Mucosa of stomach (tissue), 1 donor: ENCODE results near the gene MGMT.

ENCODE experiments used
- H3K27me3 ChIP-seq: one replicate; pipeline ENCODE4 v1.7.0; 2013; ENCODE audit warnings: mild to moderate bottlenecking, low read length; ENCODE audit not compliant: control insufficient read depth, insufficient read depth
- H3K36me3 ChIP-seq: one replicate; pipeline ENCODE4 v1.7.0; 2013; ENCODE audit warnings: low read length; ENCODE audit not compliant: control insufficient read depth, insufficient read depth
- H3K4me1 ChIP-seq: one replicate; pipeline ENCODE4 v1.7.0; 2013; ENCODE audit warnings: mild to moderate bottlenecking, low read length; ENCODE audit not compliant: control insufficient read depth, insufficient read depth
- H3K4me3 ChIP-seq: one replicate; pipeline ENCODE4 v1.7.0; 2013; ENCODE audit warnings: low read length
- H3K9ac ChIP-seq: one replicate; pipeline ENCODE4 v1.7.0; 2013; ENCODE audit warnings: mild to moderate bottlenecking, low read length, moderate library complexity
- H3K9me3 ChIP-seq: one replicate; pipeline ENCODE4 v1.7.0; 2013; ENCODE audit warnings: mild to moderate bottlenecking, low read length, moderate library complexity; ENCODE audit not compliant: control insufficient read depth
- donor health status: Pancreatic carcinoma.

MGMT gene

GRCh38 chr10:129683519-129683918 lies 216.5 kb downstream of the MGMT start:
- Histone ChIP-seq H3K9ac (no peak overlapping the region), H3K4me3 (no peak overlapping the region), H3K4me1 (no peaks in the 10 kb centered on the region), H3K27me3 (no peaks in the 10 kb centered on the region), H3K9me3 (no peaks in the 10 kb centered on the region), H3K36me3 (no peaks in the 10 kb centered on the region)

- no peaks in the 10 kb centered on the region for H3K9me3 ChIP-seq
- no peaks in the 10 kb centered on the region for H3K4me1 ChIP-seq
- no peaks in the 10 kb centered on the region for H3K27me3 ChIP-seq
- no peaks in the 10 kb centered on the region for H3K36me3 ChIP-seq
- H3K4me3 ChIP-seq = no peak overlapping the region
- H3K9ac ChIP-seq = no peak overlapping the region
Measured at GRCh38 chr10:129683920-129684319, 216.9 kb downstream of the MGMT start.

GRCh38 chr10:129685271-129685670 lies 218.2 kb downstream of the MGMT start:
- Histone ChIP-seq H3K4me3 (no peak overlapping the region), H3K27me3 (no peaks in the 10 kb centered on the region), H3K36me3 (no peaks in the 10 kb centered on the region), H3K9ac (no peak overlapping the region), H3K9me3 (no peaks in the 10 kb centered on the region), H3K4me1 (no peaks in the 10 kb centered on the region)

GRCh38 chr10:129689671-129690071 lies 222.6 kb downstream of the MGMT start:
- Histone ChIP-seq H3K9ac (no peak overlapping the region), H3K4me1 (peaks cover 4% of the 10 kb centered on the region), H3K9me3 (no peaks in the 10 kb centered on the region), H3K27me3 (no peaks in the 10 kb centered on the region), H3K4me3 (no peak overlapping the region), H3K36me3 (no peaks in the 10 kb centered on the region)

GRCh38 chr10:129690248-129691070 lies 223.4 kb downstream of the MGMT start:
- no peak overlapping the region for H3K4me3 ChIP-seq

GRCh38 chr10:129692695-129693094 lies 225.7 kb downstream of the MGMT start:
- Histone ChIP-seq H3K27me3 (no peaks in the 10 kb centered on the region), H3K36me3 (no peaks in the 10 kb centered on the region), H3K4me3 (no peak overlapping the region), H3K4me1 (peaks cover 4% of the 10 kb centered on the region), H3K9me3 (no peaks in the 10 kb centered on the region), H3K9ac (no peak overlapping the region)

More at GRCh38 chr10:129690248-129691070, 223.4 kb downstream of the MGMT start:
- Histone ChIP-seq H3K9ac (no peak overlapping the region), H3K9me3 (no peaks in the 10 kb centered on the region), H3K4me1 (peaks cover 4% of the 10 kb centered on the region), H3K27me3 (no peaks in the 10 kb centered on the region), H3K36me3 (no peaks in the 10 kb centered on the region)

- H3K9me3 ChIP-seq = no peaks in the 10 kb centered on the region
- H3K4me3 ChIP-seq = no peak overlapping the region
- no peaks in the 10 kb centered on the region for H3K36me3 ChIP-seq
- H3K9ac ChIP-seq = no peak overlapping the region
- no peaks in the 10 kb centered on the region for H3K27me3 ChIP-seq
- H3K4me1 ChIP-seq = peaks cover 4% of the 10 kb centered on the region
Measured at GRCh38 chr10:129693382-129693781, 226.3 kb downstream of the MGMT start.

- no peaks in the 10 kb centered on the region for H3K36me3 ChIP-seq
- no peak overlapping the region for H3K4me3 ChIP-seq
- no peaks in the 10 kb centered on the region for H3K9me3 ChIP-seq
- H3K27me3 ChIP-seq = no peaks in the 10 kb centered on the region
- H3K9ac ChIP-seq = no peak overlapping the region
- peaks cover 4% of the 10 kb centered on the region for H3K4me1 ChIP-seq
Measured at GRCh38 chr10:129694184-129694583, 227.1 kb downstream of the MGMT start.

- Histone ChIP-seq H3K9ac (no peak overlapping the region), H3K9me3 (no peaks in the 10 kb centered on the region), H3K4me1 (peaks cover 4% of the 10 kb centered on the region), H3K36me3 (no peaks in the 10 kb centered on the region), H3K27me3 (no peaks in the 10 kb centered on the region), H3K4me3 (no peak overlapping the region)
Measured at GRCh38 chr10:129694691-129695243, 227.7 kb downstream of the MGMT start.

- H3K4me1 ChIP-seq = peaks cover 2% of the 10 kb centered on the region
- no peaks in the 10 kb centered on the region for H3K36me3 ChIP-seq
- no peak overlapping the region for H3K9ac ChIP-seq
- no peak overlapping the region for H3K4me3 ChIP-seq
- no peaks in the 10 kb centered on the region for H3K9me3 ChIP-seq
- H3K27me3 ChIP-seq = no peaks in the 10 kb centered on the region
Measured at GRCh38 chr10:129695671-129696070, 228.6 kb downstream of the MGMT start.

GRCh38 chr10:129696636-129697035 lies 229.6 kb downstream of the MGMT start:
- Histone ChIP-seq H3K4me3 (no peak overlapping the region), H3K27me3 (no peaks in the 10 kb centered on the region), H3K9me3 (no peaks in the 10 kb centered on the region), H3K4me1 (no peaks in the 10 kb centered on the region), H3K9ac (no peak overlapping the region), H3K36me3 (no peaks in the 10 kb centered on the region)

GRCh38 chr10:129697463-129698247 lies 230.6 kb downstream of the MGMT start:
- no peaks in the 10 kb centered on the region for H3K4me1 ChIP-seq
- no peaks in the 10 kb centered on the region for H3K27me3 ChIP-seq
- no peak overlapping the region for H3K4me3 ChIP-seq
- no peaks in the 10 kb centered on the region for H3K9me3 ChIP-seq
- H3K36me3 ChIP-seq = no peaks in the 10 kb centered on the region
- no peak overlapping the region for H3K9ac ChIP-seq
